ENCODE measurements around the gene PIR. TPM values are rescaled to one million over a fixed set of nuclear protein-coding genes. Genes with fewer than 3 reads are reported as not detected.

Gene PIR
- total and polyA plus RNA-seq, 2 of the 8 experiments (the other 6 are each of a cell fraction or from before 2014, with no cell fraction given): 6.4 to 10.3 TPM

DNA sequence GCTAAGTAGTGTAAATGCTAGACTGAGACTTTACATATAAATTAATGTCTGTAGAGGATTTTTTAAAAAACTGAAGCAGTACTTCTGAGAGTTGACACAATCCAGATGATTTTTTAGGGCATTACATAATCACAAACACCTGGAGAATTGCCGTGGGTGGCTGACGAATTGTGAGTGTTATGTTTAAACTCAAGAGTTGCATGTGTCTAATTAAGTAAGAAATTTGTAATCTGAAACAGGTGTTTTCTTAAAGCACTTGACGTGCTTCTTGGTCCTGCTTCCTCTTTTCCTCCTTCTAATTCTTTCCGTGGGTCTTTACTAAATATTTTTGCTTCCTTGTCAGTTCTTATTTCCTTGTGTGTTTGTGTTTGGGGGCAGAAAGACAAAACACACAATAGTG, 27.8 kb downstream of the PIR start:
- H2BK20ac ChIP-seq (ENCODE audit: low read length): no peak overlapping the region
- no peak overlapping the region for H4K91ac ChIP-seq (replicated peaks; ENCODE audit: insufficient read length, low read length)
- DNase-seq (ENCODE audit: low read depth in 1 of 2, low spot score in 2 of 2) (no peak), FAIRE-seq (no peak)
- no peak overlapping the region for H4K5ac ChIP-seq (ENCODE audit: insufficient read length, low read depth, low read length)
- WGBS, 2 experiments (ENCODE audit: extremely low coverage in 1 of 2, insufficient coverage in 1 of 2, insufficient read length in 1 of 2, insufficient replicate concordance in 2 of 2, low coverage in 1 of 2, low lambda C conversion rate in 2 of 2, missing lambda C conversion rate in 1 of 2): 88% methylated on average over 3 of the region's 4 CpGs; no CpG with 5 or more reads in 1 of the 2 experiments
- H3K79me2 ChIP-seq (ENCODE audit: control insufficient read depth in 1 of 2, insufficient read depth in 2 of 2, low read length in 2 of 2): no peaks in the 10 kb centered on the region
- no peaks in the 10 kb centered on the region for H3K79me1 ChIP-seq (ENCODE audit: low read depth, low read length)
- no peak overlapping the region for H2AFZ ChIP-seq (ENCODE audit: low read length)
- no peak overlapping the region for H3K27ac ChIP-seq (ENCODE audit: low read depth, low read length)
- CTCF ChIA-PET (ENCODE audit: partially characterized antibody): interaction anchor here (0.6 to 7.0 kb wide), 6 partner anchors 11 to 211 kb away, joined by 3 to 106 read pairs (median 8); no protein-coding TSS in a partner anchor
- no peak overlapping the region for H3K23ac ChIP-seq (ENCODE audit: insufficient read length)
- no peaks in the 10 kb centered on the region for H3K23me2 ChIP-seq (ENCODE audit: low read depth, low read length)
- no peak overlapping the region for H3K9ac ChIP-seq (replicated peaks in 1 of 4; ENCODE audit: extremely low read depth in 1 of 4, low read depth in 3 of 4, low read length in 3 of 4)
- H3K4ac ChIP-seq (replicated peaks; ENCODE audit: insufficient read length, low read depth, low read length): no peak overlapping the region
- no peak overlapping the region for H2BK5ac ChIP-seq (ENCODE audit: low read depth, low read length)
- H2BK120ac ChIP-seq (replicated peaks; ENCODE audit: low read depth, low read length): no peak overlapping the region
- peaks cover 0 to 2% (median 0%) of the 10 kb centered on the region in 4 experiments; a peak in 2 of 7 replicates for H3K4me1 ChIP-seq (replicated peaks in 1 of 4; ENCODE audit: control insufficient read depth in 3 of 4, insufficient read depth in 4 of 4, low read length in 3 of 4)
- no peaks in the 10 kb centered on the region for H3K27me3 ChIP-seq (replicated peaks in 1 of 4; ENCODE audit: control insufficient read depth in 3 of 4, extremely low read depth in 1 of 4, insufficient read depth in 3 of 4, low read length in 3 of 4)
- POLR2A ChIA-PET (ENCODE audit: partially characterized antibody): no interaction called here
- H3K18ac ChIP-seq (ENCODE audit: extremely low read depth, low read length): no peak overlapping the region
- H3K4me3 ChIP-seq (ENCODE audit: extremely low read depth in 1 of 4, insufficient read depth in 2 of 4, low read depth in 3 of 4, low read length in 4 of 4): no peak overlapping the region
- no peak overlapping the region for H4K8ac ChIP-seq (ENCODE audit: extremely low read depth, insufficient read depth, low read length)
- no peak overlapping the region for H3K4me2 ChIP-seq (ENCODE audit: insufficient read depth in 1 of 2, low read depth in 2 of 2, low read length in 2 of 2)
- no peak overlapping the region for H2BK15ac ChIP-seq (ENCODE audit: low read length)
- no peaks in the 10 kb centered on the region for H3K36me3 ChIP-seq (ENCODE audit: control insufficient read depth in 2 of 4, insufficient read depth in 4 of 4, low read length in 3 of 4)
- no peaks in the 10 kb centered on the region for H4K20me1 ChIP-seq (replicated peaks in 1 of 2; ENCODE audit: control insufficient read depth in 1 of 2, insufficient read depth in 2 of 2, low read length in 2 of 2)
- no peak overlapping the region for H3K56ac ChIP-seq (replicated peaks; ENCODE audit: insufficient read length, low read depth, low read length)
- no peaks in the 10 kb centered on the region for H3K9me3 ChIP-seq (ENCODE audit: insufficient read depth in 2 of 2, low read depth in 1 of 2, low read length in 1 of 2)
- H3K14ac ChIP-seq (ENCODE audit: insufficient read length): no peak overlapping the region
- no peak overlapping the region for H2AK5ac ChIP-seq (ENCODE audit: low read depth, low read length)
- no peak overlapping the region for H2BK12ac ChIP-seq (ENCODE audit: low read depth, low read length)
- TF ChIP-seq SP4 (IDR thresholded peaks at IDR 0.05; ENCODE audit: low read length) (no peak), SAP30 (IDR thresholded peaks at IDR 0.05; ENCODE audit: insufficient read depth, insufficient replicate concordance, low read length) (no peak), NANOG (IDR thresholded peaks at IDR 0.05; ENCODE audit: insufficient read depth, low read depth, low read length, poor library complexity, severe bottlenecking) (no peak), JUN (IDR thresholded peaks at IDR 0.05; ENCODE audit: low read depth, low read length) (no peak), GABPA (IDR thresholded peaks at IDR 0.05; ENCODE audit: borderline replicate concordance, insufficient read depth, low read length) (no peak), RFX5 (IDR thresholded peaks at IDR 0.05; ENCODE audit: borderline replicate concordance, low read depth, low read length) (no peak), KDM1A (IDR thresholded peaks at IDR 0.05; ENCODE audit: borderline replicate concordance, low read length) (no peak), SIRT6 (IDR thresholded peaks at IDR 0.05; ENCODE audit: low read length) (no peak), TAF7 (optimal IDR thresholded peaks at IDR 0.05; ENCODE audit: borderline replicate concordance, low read depth, low read length) (no peak), TAF1 (IDR thresholded peaks at IDR 0.05; ENCODE audit: low read depth, low read length) (no peak), SP2 (IDR thresholded peaks at IDR 0.05; ENCODE audit: low read length) (no peak), RXRA (IDR thresholded peaks at IDR 0.05; ENCODE audit: insufficient read depth, low read depth, low read length) (no peak), FOSL1 (IDR thresholded peaks at IDR 0.05; ENCODE audit: insufficient read depth, low read depth, low read length) (no peak)
- TF ChIP-seq, protein P1, sequence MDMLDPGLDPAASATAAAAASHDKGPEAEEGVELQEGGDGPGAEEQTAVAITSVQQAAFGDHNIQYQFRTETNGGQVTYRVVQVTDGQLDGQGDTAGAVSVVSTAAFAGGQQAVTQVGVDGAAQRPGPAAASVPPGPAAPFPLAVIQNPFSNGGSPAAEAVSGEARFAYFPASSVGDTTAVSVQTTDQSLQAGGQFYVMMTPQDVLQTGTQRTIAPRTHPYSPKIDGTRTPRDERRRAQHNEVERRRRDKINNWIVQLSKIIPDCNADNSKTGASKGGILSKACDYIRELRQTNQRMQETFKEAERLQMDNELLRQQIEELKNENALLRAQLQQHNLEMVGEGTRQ (IDR thresholded peaks at IDR 0.05; ENCODE audit: low read length): no peak

Data from H1 (cell line).